NOMO-1 (cell line): ENCODE data around the gene NDUFS3.
A peak's percentile ranks its signal among the peaks of the same experiment; 100 is the strongest.
"Not testable (repeated sequence)": the region's sequence is repeated elsewhere in the genome, so short reads cannot be mapped to it uniquely, and the experiment has no call there.

Experiments
- DNase-seq, 2 experiments: peaks; one replicate each; lab custom pipeline; 2025; ENCODE audit not compliant: unreplicated experiment in 2 of 2; lab: John Stamatoyannopoulos, UW

The NDUFS3 gene

GRCh38 chr11:47578524-47579494, at the start of gene NDUFS3, which contains the start of gene KBTBD4:
NDUFS3 (plus strand) TSS chr11:47579074; CDS start chr11:47579092, 18 bp downstream.
KBTBD4 (minus strand) TSS chr11:47578970; CDS start chr11:47578951, 19 bp downstream.
- peak; percentile 76 to 81 for DNase-seq

DNA sequence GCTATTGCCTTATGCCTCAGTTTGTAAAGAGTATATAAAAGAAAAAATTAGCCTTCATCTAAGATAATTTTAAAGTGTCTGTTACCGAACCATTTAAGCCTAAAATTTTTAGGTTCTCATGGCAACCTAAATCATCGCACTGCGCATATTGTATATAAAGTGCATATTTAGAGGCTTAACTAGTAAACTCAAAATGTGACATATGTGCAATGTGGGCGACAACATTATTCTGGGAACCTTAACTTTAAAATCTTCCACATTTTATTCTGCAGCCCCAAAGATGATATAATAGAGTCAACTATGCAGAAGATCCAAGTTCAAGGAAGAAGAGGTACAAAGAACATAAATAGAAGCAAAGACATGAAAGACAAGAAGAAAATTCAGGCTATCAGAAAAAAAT, 48.9 kb upstream of the NDUFS3 start:
- no peak for DNase-seq

GRCh38 chr11:47530721-47531120, 48.2 kb upstream of the NDUFS3 start:
- DNase-seq: not testable (repeated sequence)

GRCh38 chr11:47531666-47532065, 47.2 kb upstream of the NDUFS3 start:
- no peak for DNase-seq

GRCh38 chr11:47532597-47533213, 46.2 kb upstream of the NDUFS3 start:
- DNase-seq: no peak

DNA sequence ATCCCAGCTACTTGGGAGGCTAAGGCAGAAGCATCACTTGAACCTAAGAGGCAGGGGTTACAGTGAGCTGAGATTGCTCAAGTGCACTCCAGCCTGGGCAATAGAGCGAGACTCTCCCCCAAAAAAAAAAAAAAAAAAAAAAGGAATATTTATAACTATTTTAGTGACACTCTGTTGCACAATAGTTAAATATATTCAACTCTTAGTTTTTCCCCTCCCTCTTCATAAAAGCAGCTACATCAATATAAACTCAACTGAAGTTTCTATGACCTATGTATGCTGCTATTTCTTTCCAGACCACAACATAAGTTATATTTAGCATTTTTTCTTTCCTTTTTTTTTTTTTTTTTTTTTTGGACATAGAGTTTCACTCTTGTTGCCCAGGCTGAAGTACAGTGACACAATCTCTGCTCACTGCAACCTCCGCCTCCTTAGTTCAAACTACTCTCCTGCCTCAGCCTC, 45.2 kb upstream of the NDUFS3 start:
- peak in 1 of 2 experiments; percentile 10 for DNase-seq

DNA sequence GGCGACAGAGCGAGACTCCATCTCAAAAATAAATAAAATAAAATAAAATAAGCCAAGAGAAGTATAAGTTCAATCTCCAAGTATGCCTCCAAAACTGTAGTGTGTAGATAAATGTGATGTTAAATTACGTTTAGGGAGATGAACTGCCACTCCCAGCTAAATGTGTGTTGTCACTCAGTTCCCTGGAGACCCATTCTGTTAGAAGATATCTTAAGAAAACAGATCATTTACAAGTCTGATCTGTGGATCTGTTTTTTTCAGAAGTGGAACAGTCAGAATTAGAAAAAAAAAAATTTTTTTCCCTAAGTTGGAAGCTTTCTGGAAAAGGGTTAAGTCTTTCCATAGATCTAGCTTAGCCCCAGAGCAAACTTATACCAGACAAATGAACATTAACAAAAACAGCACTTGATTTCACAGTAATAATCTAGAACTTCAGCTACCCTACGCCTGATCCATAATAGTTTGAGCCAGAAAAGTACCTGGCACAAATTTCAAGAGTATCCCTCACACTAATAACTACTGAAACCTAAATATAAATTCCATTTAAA, 44.1 kb upstream of the NDUFS3 start:
- no peak for DNase-seq

- no peak for DNase-seq
These were observed 42.0 kb upstream of the NDUFS3 start for GRCh38 chr11:47536915-47537314.

DNA sequence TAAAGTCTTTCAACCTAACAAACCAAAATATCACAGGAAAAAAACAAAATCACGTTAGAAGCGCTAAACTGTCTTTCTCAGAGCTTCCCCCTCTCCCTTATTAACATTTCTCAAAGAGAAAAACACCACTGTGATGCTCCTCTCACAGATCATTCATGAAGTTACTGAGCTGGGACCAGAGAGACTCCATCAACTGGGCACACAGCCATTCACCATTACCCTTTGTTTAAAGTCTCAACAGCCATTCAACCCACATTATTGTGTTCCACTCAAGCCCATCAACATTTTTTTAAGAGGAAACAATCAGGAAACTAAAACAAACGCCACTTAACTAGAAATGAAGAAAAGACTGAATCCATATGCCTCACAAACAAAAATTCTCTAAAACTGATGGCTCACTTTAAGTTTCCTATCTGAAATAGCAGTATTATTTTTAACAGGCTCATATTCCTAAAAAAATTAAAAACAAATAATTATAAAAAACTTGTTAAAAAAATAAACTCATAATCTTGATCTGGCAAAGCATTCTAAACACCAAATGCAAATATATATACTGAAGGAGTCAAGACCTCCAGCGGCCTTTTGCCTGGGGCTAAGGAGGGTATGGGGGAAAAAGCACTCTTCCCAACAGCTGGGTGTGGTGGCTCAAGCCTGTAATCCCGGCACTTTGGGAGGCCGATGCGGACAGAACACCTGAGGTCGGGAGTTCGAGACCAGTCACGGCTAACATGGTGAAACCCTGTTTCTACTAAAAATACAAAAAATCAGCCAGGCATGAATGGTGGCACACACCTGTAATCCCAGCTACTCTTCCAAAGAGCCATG, 39.9 kb upstream of the NDUFS3 start:
- DNase-seq: no peak

DNA sequence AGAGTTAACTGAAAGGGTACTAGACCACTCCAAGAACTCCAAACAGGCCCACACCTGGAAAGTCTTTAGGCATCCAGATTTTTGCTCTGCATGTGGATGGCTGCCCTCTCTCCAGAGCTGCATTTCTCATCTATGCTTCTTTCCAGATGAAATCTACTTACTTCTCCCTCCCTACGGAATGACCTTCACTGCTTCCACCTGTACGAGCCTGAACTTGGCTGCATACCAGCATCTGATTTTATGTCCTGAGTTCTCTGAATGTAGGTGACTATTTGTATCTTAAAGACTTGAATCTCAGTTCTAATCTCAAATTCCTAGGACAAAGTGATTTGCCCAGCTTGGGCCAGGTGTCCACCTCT, 39.2 kb upstream of the NDUFS3 start:
- DNase-seq: no peak

- no peak for DNase-seq
These were observed 37.8 kb upstream of the NDUFS3 start for GRCh38 chr11:47541070-47541469.

GRCh38 chr11:47545298-47545697, 33.6 kb upstream of the NDUFS3 start:
- DNase-seq: no peak

GRCh38 chr11:47546274-47546673, 32.6 kb upstream of the NDUFS3 start:
- not testable (repeated sequence) for DNase-seq

DNA sequence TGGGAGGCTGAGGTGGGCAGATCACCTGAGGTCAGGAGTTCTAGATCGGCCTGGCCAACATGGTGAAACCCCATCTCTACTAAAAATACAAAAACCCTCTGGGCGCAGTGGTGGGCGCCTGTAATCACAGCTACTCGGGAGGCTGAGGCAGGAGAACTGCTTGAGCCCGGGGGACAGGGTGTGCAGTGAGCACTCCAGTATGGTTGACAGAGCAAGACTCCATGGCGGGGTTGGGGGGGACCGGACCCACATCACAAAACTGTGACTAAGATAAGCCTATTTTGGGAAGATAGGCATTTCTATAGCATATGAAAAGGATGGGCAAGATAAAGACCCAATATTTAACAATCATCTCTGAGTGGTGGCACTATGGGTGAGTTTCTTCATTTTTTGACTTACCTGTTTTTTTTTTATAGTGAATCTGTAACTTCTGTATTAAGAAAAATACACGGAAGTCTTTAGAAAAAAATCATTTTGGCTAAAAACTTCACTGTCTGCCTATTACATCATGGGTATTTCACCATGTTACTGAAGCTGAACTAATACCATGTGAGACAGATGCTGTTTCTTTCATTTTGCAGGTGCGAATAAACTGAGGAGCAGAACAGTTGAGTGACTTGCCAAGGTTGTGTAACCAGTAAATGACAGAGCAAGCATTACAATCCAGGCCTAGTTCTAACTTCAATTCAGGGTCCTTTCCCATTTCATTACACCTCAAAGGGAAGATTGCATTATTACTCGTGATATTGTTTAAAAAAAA, 28.4 kb upstream of the NDUFS3 start:
- peak in 1 of 2 experiments; percentile 35 for DNase-seq

- peak in 1 of 2 experiments; percentile 36 for DNase-seq
These were observed 27.8 kb upstream of the NDUFS3 start for GRCh38 chr11:47551086-47551485.

- peak in 1 of 2 experiments; percentile 34 for DNase-seq
These were observed 26.8 kb upstream of the NDUFS3 start for GRCh38 chr11:47552056-47552565.

GRCh38 chr11:47552566-47553405, 26.1 kb upstream of the NDUFS3 start, which contains the start of gene CELF1:
CELF1 (minus strand) TSS chr11:47553132; CDS start chr11:47499523, 53,609 bp downstream.
- peak; percentile 86 to 95 for DNase-seq

- peak in 1 of 2 experiments; percentile 51 for DNase-seq
These were observed 25.5 kb upstream of the NDUFS3 start for GRCh38 chr11:47553406-47553743.

- DNase-seq: not testable (repeated sequence)
These were observed 21.9 kb upstream of the NDUFS3 start for GRCh38 chr11:47557004-47557403.
